Measurements from ENCODE around the gene MRPS27. TPM values are rescaled to one million over a fixed set of nuclear protein-coding genes. Genes with fewer than 3 reads are reported as not detected.

Gene MRPS27
- total RNA-seq, 6 experiments from 2014 or later, result 28.6 to 40.3 (median 36.0) TPM

DNA sequence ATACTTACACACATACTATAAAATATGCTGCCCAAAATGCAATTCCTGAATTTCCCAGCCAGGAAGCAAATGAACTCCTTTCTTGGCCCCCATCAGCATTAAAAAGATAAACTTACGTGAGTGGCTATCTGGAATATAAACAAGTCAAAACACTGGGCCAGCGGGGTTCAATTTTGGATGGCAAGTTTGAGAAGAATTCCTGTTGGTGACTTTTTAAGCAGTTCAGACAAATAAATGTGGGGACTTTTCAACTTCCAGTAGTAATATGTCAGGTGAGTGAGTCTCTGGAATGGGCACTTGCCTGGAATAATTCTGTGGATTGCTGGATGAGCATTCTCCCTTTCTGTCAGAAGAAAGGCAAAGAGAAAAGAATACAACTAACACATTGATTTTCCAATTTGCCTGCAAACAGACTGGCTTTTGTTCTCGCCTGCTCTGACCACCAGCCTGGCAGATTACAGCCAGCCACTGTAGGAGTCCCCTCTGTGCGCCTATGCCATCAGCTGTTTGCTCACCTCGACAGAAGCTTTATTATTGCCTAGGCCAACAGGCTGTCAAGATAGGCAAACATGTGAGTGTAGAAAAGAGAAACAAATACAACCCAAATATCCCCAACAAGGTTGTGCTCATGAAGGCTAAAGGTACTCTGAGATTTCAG, 78.6 kb downstream of the MRPS27 start:
- intact Hi-C loops (cut with DNase I), result no loop called here
- Histone ChIP-seq H3K27me3 (no peaks in the 10 kb centered on the region), H3K9me3 (no peaks in the 10 kb centered on the region), H3K4me3 (no peak overlapping the region), H3K36me3 (no peaks in the 10 kb centered on the region), H3K4me1 (no peaks in the 10 kb centered on the region), H3K27ac (no peak overlapping the region)
- WGBS (ENCODE audit: insufficient coverage, low coverage, low lambda C conversion rate, missing lambda C conversion rate), result 62% methylated on average over 3 of the region's 5 CpGs
- DNase-seq (no peak), ATAC-seq (no peak)
- no peak for TF ChIP-seq POLR2A (IDR thresholded peaks at IDR 0.05)
- TF ChIP-seq, protein P1, sequence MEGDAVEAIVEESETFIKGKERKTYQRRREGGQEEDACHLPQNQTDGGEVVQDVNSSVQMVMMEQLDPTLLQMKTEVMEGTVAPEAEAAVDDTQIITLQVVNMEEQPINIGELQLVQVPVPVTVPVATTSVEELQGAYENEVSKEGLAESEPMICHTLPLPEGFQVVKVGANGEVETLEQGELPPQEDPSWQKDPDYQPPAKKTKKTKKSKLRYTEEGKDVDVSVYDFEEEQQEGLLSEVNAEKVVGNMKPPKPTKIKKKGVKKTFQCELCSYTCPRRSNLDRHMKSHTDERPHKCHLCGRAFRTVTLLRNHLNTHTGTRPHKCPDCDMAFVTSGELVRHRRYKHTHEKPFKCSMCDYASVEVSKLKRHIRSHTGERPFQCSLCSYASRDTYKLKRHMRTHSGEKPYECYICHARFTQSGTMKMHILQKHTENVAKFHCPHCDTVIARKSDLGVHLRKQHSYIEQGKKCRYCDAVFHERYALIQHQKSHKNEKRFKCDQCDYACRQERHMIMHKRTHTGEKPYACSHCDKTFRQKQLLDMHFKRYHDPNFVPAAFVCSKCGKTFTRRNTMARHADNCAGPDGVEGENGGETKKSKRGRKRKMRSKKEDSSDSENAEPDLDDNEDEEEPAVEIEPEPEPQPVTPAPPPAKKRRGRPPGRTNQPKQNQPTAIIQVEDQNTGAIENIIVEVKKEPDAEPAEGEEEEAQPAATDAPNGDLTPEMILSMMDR (IDR thresholded peaks at IDR 0.05), result no peak

DNA sequence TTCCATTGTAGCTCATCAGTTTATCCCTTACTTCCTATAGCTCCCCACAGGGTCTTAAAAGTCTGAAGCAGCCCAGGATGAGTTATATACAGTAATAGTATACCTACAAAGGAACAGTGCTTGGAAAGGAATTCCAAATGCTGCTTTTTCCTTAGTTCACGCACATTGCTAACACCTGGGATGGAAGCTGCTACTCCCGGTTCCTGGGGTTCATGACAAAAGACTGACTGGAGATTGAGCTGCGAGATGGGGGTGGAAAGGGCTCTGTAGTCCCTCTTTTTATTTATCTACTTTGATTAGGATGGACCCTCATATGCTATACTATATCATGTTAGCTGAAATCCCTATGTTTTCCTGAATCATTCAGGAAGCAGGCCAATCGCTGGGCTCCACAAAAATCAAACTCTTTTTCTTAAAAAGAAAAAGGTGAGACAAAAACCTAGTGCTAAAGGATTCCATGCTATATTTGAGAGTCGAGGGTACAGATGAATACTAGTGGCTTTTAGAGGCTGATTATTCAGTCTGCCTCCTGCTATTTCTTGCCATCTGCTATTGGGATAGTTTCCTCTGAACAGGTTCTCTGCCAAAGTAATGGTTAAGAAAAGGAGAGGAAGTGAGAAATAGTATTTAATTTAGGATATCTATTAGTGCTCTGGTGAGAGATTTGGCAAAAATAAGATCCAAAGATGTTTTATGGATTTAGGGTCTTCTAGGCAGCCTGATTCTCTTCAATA, 81.2 kb downstream of the MRPS27 start:
- H3K9me3 ChIP-seq, result no peaks in the 10 kb centered on the region
- H3K27me3 ChIP-seq, result no peaks in the 10 kb centered on the region
- H3K36me3 ChIP-seq, result no peaks in the 10 kb centered on the region
- no peak for TF ChIP-seq POLR2A (IDR thresholded peaks at IDR 0.05)
- TF ChIP-seq, protein P1 (IDR thresholded peaks at IDR 0.05), result no peak
- no peak overlapping the region for H3K27ac ChIP-seq
- H3K4me3 ChIP-seq, result no peak overlapping the region
- WGBS (ENCODE audit: insufficient coverage, low coverage, low lambda C conversion rate, missing lambda C conversion rate), result 94% methylated on average over 5 of the region's 5 CpGs
- DNase-seq, result no peak
- H3K4me1 ChIP-seq, result no peaks in the 10 kb centered on the region
- intact Hi-C loops (cut with DNase I), result no loop called here
- no peak for ATAC-seq

- Histone ChIP-seq H3K27ac (no peak overlapping the region), H3K9me3 (no peaks in the 10 kb centered on the region), H3K4me1 (no peaks in the 10 kb centered on the region), H3K36me3 (no peaks in the 10 kb centered on the region), H3K27me3 (no peaks in the 10 kb centered on the region), H3K4me3 (no peak overlapping the region)
- no peak for ATAC-seq
- no peak for DNase-seq
- 97% methylated on average over 3 of the region's 3 CpGs for WGBS (ENCODE audit: insufficient coverage, low coverage, low lambda C conversion rate, missing lambda C conversion rate)
- intact Hi-C loops (cut with DNase I), result no loop called here
- no peak for TF ChIP-seq POLR2A (IDR thresholded peaks at IDR 0.05)
- TF ChIP-seq, protein P1 (IDR thresholded peaks at IDR 0.05), result no peak
Measured at GRCh38 chr5:72237879-72238278, 82.2 kb downstream of the MRPS27 start.

DNA sequence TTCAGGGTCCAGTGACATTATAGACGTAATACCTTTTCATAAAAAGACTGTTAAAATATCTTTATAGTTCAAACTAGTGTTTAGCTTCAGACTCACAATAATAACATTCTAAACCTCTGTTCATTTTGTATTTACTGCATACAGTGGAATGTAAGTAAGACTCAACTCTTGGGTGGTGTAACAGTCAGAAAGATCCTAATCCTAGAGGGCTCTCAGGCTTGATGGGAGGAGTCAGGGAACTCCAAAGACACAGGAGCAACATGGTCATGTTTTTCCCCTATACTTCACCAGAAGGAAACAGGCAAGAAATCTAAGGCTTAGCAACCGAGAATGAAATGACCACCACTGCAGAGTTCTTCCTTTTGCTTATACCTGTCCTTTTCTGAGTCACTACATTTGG, 82.6 kb downstream of the MRPS27 start:
- no peak for ATAC-seq
- WGBS (ENCODE audit: insufficient coverage, low coverage, low lambda C conversion rate, missing lambda C conversion rate), result 97% methylated on average over 2 of the region's 2 CpGs
- intact Hi-C loops (cut with DNase I), result no loop called here

More for the DNA sequence above, 82.6 kb downstream of the MRPS27 start:
- Histone ChIP-seq H3K4me1 (no peaks in the 10 kb centered on the region), H3K27ac (no peak overlapping the region), H3K27me3 (no peaks in the 10 kb centered on the region), H3K4me3 (no peak overlapping the region), H3K36me3 (no peaks in the 10 kb centered on the region), H3K9me3 (no peaks in the 10 kb centered on the region)
- TF ChIP-seq, protein P1 (IDR thresholded peaks at IDR 0.05), result no peak
- TF ChIP-seq POLR2A (IDR thresholded peaks at IDR 0.05), result no peak
- DNase-seq, result no peak
